ENCODE results near the gene SYNDIG1.

The SYNDIG1 gene

DNA sequence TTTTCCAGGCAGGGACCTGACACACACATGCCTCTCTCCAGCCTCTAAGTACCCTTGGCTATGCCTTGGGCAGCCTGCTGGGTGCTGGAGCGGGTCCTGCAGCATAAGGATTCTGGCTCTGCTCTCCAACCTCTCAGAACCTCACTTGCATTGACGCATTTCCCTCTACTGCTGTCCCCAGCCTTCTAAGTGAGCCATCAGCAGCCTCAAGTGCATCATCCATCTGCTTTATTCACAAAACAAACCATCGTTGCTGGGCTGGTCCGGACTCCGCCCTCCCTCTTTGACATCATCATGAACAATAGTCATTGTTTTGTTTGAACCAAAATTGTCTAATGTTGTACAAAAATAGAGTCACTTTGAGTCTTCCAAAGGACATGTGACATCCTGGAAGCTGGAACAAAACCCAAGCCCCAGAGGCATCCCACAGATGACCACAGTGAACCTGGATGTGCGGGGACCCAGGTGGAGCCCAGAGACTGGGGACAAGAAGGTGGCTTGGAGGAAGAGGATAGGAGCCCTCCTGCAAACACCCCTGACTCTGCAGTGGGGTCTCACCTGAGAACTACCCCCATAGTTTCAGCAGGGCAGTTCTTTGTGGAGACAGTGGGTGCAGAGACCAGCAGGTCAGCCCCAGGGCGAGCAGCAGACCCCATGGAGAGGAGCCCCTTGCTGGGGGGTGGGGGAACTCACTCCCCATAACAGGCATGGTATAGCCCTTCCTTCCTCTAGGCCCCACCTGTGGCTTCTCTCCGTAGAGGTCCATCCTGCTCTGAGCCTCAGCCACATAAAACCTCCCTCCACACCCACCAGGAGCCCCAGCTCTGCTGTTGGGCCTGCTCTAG lies 230.1 kb downstream of the SYNDIG1 start:
- DNase-seq, result no peak

DNA sequence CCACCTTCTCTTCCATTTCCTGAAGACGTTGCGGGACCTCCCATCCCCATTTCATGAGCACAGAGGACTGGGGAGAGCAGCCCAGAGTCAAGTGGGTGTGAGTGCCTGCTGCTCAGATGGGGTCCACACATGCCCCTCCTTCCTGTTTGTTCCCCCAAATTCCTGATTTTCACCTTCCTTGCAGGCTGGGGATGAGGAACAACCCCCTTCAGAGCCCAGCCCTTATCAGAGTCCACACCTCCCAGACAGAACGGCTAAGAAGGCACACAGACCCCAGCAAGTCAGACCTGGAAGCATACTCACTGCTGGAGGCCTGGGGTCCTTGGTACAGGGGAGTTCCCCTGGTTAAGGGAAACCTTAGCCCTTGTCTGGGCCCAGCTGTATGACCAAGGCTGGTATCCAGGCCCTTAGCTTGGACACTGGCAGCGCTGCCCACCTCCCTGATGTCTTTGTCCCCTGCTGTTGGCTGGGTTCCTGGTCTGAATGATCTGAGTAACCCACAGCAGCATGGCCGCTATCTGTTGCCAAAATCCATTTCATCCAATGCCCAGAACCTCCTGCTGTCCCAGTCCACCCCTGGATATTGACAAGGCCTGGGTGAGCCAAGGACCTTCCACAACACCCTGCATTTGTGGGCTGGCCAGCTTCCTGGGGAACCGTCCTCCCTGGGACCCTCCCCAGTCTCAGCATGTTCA lies 230.9 kb downstream of the SYNDIG1 start:
- no peak for DNase-seq

- DNase-seq, result no peak
Observed at GRCh38 chr20:24701027-24701426, 231.6 kb downstream of the SYNDIG1 start.

DNA sequence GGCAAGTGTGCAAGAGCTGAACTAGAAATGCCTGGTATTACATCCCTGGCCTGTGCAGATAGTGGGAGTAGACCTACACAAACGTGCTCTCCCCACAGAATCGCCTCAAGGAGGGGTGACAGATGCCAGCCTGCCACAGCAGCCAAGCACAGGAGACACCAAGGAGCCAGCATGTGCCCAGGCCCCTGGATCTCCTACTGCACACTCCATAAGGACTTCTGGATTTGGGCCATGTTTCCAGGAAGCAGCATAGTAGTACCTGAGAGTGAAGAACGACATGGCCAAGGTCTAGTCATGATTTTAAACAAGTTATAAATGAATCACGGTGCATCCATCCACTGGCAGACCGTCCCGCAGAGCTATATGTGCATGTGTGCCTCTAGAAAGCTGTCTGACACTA lies 232.2 kb downstream of the SYNDIG1 start:
- no peak for DNase-seq

GRCh38 chr20:24702501-24703283 lies 233.3 kb downstream of the SYNDIG1 start:
- DNase-seq, result no peak

DNA sequence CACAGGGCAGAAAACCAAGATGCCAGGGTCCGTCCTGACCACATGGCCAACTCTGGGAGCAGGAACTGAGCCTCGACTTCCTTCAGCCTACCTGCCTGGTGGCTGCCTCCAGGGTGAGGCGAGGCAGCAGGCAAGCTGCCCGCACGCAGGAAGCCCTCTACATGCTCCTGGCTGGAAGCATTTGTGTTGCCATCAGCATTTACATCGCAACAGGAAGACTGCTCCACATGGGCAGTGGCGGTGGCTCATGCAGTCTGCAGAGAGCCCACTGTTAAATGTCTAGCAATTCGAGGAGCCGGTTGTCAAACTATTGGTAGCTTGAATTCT lies 233.8 kb downstream of the SYNDIG1 start:
- DNase-seq, result no peak

GRCh38 chr20:24704899-24705298 lies 235.5 kb downstream of the SYNDIG1 start:
- no peak for DNase-seq

- no peak for DNase-seq
Observed at GRCh38 chr20:24705486-24705885, 236.1 kb downstream of the SYNDIG1 start.

DNA sequence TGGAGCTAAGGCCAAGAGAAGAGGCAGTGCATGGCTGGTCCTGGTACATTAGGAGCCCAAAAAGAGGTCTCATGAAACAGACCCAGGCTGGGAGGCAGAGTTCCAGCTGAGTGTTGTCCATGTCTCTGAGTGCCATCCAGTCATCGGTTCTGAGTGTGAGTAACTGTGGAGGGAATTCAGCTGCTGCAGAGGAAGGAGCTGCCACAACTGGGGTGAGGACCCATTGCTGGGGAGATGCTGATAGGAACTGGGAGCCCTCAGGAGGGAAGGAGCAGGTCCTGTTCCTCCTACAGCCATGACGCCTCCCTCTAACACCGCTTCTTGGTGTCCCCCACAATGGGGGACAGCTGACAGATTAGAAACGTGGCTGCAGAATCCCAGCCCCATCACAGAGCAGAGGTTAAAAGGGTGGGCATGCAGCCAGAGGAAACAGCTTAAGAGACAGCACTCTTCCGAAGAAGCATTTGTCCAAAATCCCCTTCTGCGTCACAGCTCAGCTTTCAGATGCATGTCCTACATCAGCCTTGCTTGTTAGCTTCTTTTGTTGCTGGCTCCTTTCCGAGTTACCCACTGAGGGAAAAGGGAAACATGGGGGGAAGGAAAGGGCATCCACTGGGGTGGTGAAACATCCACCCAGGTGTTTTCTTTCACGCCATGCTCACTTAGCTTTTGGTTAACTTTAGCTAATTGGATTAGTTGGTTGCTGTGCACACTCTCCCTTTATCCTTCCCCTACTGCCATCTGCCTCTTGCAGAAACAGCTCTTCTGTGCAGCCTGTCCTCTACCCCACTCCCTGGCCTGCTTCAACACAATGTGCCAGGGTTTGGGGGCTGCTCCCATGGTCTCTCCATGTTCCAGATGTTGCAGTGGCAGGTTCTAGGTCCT lies 239.2 kb downstream of the SYNDIG1 start:
- DNase-seq, result no peak
